H1 (cell line): Measurements from ENCODE around the gene MRPL40. TPM values are rescaled to one million over a fixed set of nuclear protein-coding genes. Genes with fewer than 3 reads are reported as not detected.

Source experiments
- CTCF ChIA-PET: fragments of 300-600 bp; sonication (Branson Sonifier 250); formaldehyde crosslinking; loops from one replicate; lab custom pipeline; 2021; ENCODE audit not compliant: partially characterized antibody; lab: Charles Lee
- POLR2A ChIA-PET: fragments of 300-600 bp; sonication (Branson Sonifier 250); formaldehyde crosslinking; loops from one replicate; lab custom pipeline; 2021; ENCODE audit warnings: inconsistent platforms; ENCODE audit not compliant: partially characterized antibody; lab: Charles Lee
- DNase-seq, 2 experiments: peaks; one replicate each; pipeline versions ENCODE4 v3.0.0 to v3.0.0-alpha.2; 2010 to 2022; ENCODE audit warnings: low spot score in 2 of 2, low read depth in 1 of 2, mixed read lengths in 1 of 2
- FAIRE-seq: peaks from 2 replicates; lab custom pipeline; 2011; peaks lifted over from hg19 to GRCh38; lab: Jason Lieb, UNC
- H2AFZ ChIP-seq: 2 replicates; pipeline ENCODE4 v1.8.1; 2012; ENCODE audit warnings: low read length, inconsistent platforms
- H2AK5ac ChIP-seq: 2 replicates; pipeline ENCODE4 v1.6.1; 2013; ENCODE audit warnings: low read depth, low read length
- H2BK120ac ChIP-seq: replicated peaks from 2 replicates; pipeline ENCODE3; 2013; ENCODE audit warnings: low read depth, low read length, inconsistent platforms
- H2BK12ac ChIP-seq: 2 replicates; pipeline ENCODE4 v1.6.1; 2013; ENCODE audit warnings: low read depth, low read length
- H2BK15ac ChIP-seq: 2 replicates; pipeline ENCODE4 v1.6.1; 2013; ENCODE audit warnings: low read length
- H2BK20ac ChIP-seq: 2 replicates; pipeline ENCODE4 v1.6.1; 2013; ENCODE audit warnings: low read length
- H2BK5ac ChIP-seq: 2 replicates; pipeline ENCODE4 v1.6.1; 2013; ENCODE audit warnings: low read depth, low read length
- H3K14ac ChIP-seq: 2 replicates; pipeline ENCODE4 v1.6.1; 2013; ENCODE audit warnings: inconsistent platforms; ENCODE audit not compliant: insufficient read length
- H3K18ac ChIP-seq: 2 replicates; pipeline ENCODE4 v1.6.1; 2013; ENCODE audit warnings: low read length; ENCODE audit errors: extremely low read depth
- H3K23ac ChIP-seq: 2 replicates; pipeline ENCODE4 v1.6.1; 2013; ENCODE audit warnings: inconsistent platforms; ENCODE audit not compliant: insufficient read length
- H3K23me2 ChIP-seq: 2 replicates; pipeline ENCODE4 v1.6.1; 2013; ENCODE audit warnings: low read depth, low read length
- H3K27ac ChIP-seq: 2 replicates; pipeline ENCODE4 v1.6.1; 2011; ENCODE audit warnings: low read depth, low read length, inconsistent platforms
- H3K27me3 ChIP-seq, 4 experiments: replicated peaks in 1 of 4; 1 replicate in 1 of 4; 2 replicates in 3 of 4; pipeline versions ENCODE4 v1.6.1 to v1.8.1; 2011 to 2013; ENCODE audit warnings: low read length in 3 of 4, mild to moderate bottlenecking in 3 of 4, inconsistent platforms in 2 of 4, mixed read lengths in 2 of 4, moderate library complexity in 1 of 4; ENCODE audit not compliant: control insufficient read depth in 3 of 4, insufficient read depth in 3 of 4; ENCODE audit errors: extremely low read depth in 1 of 4
- H3K36me3 ChIP-seq, 4 experiments: 2 replicates each; pipeline versions ENCODE4 v1.6.1 to v1.8.1; 2011 to 2013; ENCODE audit warnings: mild to moderate bottlenecking in 4 of 4, low read length in 3 of 4, moderate library complexity in 2 of 4, control low read depth in 1 of 4, inconsistent platforms in 1 of 4; ENCODE audit not compliant: insufficient read depth in 4 of 4, control insufficient read depth in 2 of 4
- H3K4ac ChIP-seq: replicated peaks from 2 replicates; pipeline ENCODE3; 2013; ENCODE audit warnings: low read length, low read depth, mixed read lengths, inconsistent platforms; ENCODE audit not compliant: insufficient read length
- H3K4me1 ChIP-seq, 4 experiments: replicated peaks in 1 of 4; 1 replicate in 1 of 4; 2 replicates in 3 of 4; pipeline versions ENCODE4 v1.6.1 to v1.8.1; 2011 to 2013; ENCODE audit warnings: low read length in 3 of 4, inconsistent platforms in 2 of 4, mixed read lengths in 1 of 4; ENCODE audit not compliant: insufficient read depth in 4 of 4, control insufficient read depth in 3 of 4
- H3K4me2 ChIP-seq, 2 experiments: 2 replicates each; pipeline versions ENCODE4 v1.6.1 to v1.8.1; 2011 to 2013; ENCODE audit warnings: low read depth in 2 of 2, low read length in 2 of 2, control low read depth in 1 of 2, inconsistent platforms in 1 of 2, mild to moderate bottlenecking in 1 of 2; ENCODE audit not compliant: insufficient read depth in 1 of 2
- H3K4me3 ChIP-seq, 4 experiments: fragments of 200-600, 300-600 bp in 1 of 4; sonication (generic), shearing (Covaris generic), sonication (Bioruptor Twin) in 1 of 4; 2 replicates each; pipeline versions ENCODE4 v1.5.1 to v1.8.1; 2011 to 2016; ENCODE audit warnings: low read length in 4 of 4, low read depth in 3 of 4, control low read depth in 2 of 4, inconsistent platforms in 2 of 4, mild to moderate bottlenecking in 2 of 4, mixed read lengths in 1 of 4, moderate library complexity in 1 of 4; ENCODE audit not compliant: insufficient read depth in 2 of 4; ENCODE audit errors: extremely low read depth in 1 of 4
- H3K56ac ChIP-seq: replicated peaks from 2 replicates; pipeline ENCODE3; 2013; ENCODE audit warnings: low read depth, mild to moderate bottlenecking, mixed read lengths, low read length, inconsistent platforms; ENCODE audit not compliant: insufficient read length
- H3K79me1 ChIP-seq: 2 replicates; pipeline ENCODE4 v1.6.1; 2013; ENCODE audit warnings: low read depth, low read length, control low read depth
- H3K79me2 ChIP-seq, 2 experiments: 2 replicates each; pipeline versions ENCODE4 v1.6.1 to v1.8.1; 2012 to 2013; ENCODE audit warnings: low read length in 2 of 2, mild to moderate bottlenecking in 2 of 2, inconsistent platforms in 1 of 2; ENCODE audit not compliant: insufficient read depth in 2 of 2, control insufficient read depth in 1 of 2
- H3K9ac ChIP-seq, 4 experiments: replicated peaks in 1 of 4; 1 replicate in 1 of 4; 2 replicates in 3 of 4; pipeline versions ENCODE4 v1.6.1 to v1.8.1; 2011 to 2013; ENCODE audit warnings: low read depth in 3 of 4, low read length in 3 of 4, control low read depth in 2 of 4, mild to moderate bottlenecking in 2 of 4, moderate library complexity in 2 of 4, inconsistent platforms in 1 of 4; ENCODE audit errors: extremely low read depth in 1 of 4
- H3K9me3 ChIP-seq, 2 experiments: 2 replicates each; pipeline versions ENCODE4 v1.6.1 to v1.8.1; 2012 to 2013; ENCODE audit warnings: mild to moderate bottlenecking in 2 of 2, moderate library complexity in 2 of 2, control low read depth in 1 of 2, inconsistent platforms in 1 of 2, low read depth in 1 of 2, low read length in 1 of 2, mixed read lengths in 1 of 2; ENCODE audit not compliant: insufficient read depth in 2 of 2
- H4K20me1 ChIP-seq, 2 experiments: replicated peaks in 1 of 2; 2 replicates each; pipeline versions ENCODE3 to v1.8.1; 2011 to 2013; ENCODE audit warnings: inconsistent platforms in 2 of 2, low read length in 2 of 2, mild to moderate bottlenecking in 1 of 2; ENCODE audit not compliant: insufficient read depth in 2 of 2, control insufficient read depth in 1 of 2
- H4K5ac ChIP-seq: 2 replicates; pipeline ENCODE4 v1.6.1; 2013; ENCODE audit warnings: low read length, low read depth, mixed read lengths, inconsistent platforms; ENCODE audit not compliant: insufficient read length
- H4K8ac ChIP-seq: 2 replicates; pipeline ENCODE4 v1.8.0; 2013; ENCODE audit warnings: mild to moderate bottlenecking, moderate library complexity, low read length, inconsistent platforms; ENCODE audit not compliant: insufficient read depth; ENCODE audit errors: extremely low read depth
- H4K91ac ChIP-seq: replicated peaks from 2 replicates; pipeline ENCODE3; 2013; ENCODE audit warnings: low read length, mixed read lengths, inconsistent platforms; ENCODE audit not compliant: insufficient read length
- CHD2 ChIP-seq: IDR thresholded peaks from 2 replicates; pipeline ENCODE4 v1.6.1; 2012; ENCODE audit warnings: low read length, improper control_type of control experiment
- GABPA ChIP-seq: IDR thresholded peaks from 2 replicates; pipeline ENCODE4 v1.6.1; 2011; ENCODE audit warnings: mild to moderate bottlenecking, low read length, moderate library complexity, borderline replicate concordance; ENCODE audit not compliant: insufficient read depth
- TCF12 ChIP-seq: IDR thresholded peaks from 2 replicates; pipeline ENCODE4 v1.6.1; 2011; ENCODE audit warnings: low read depth, mild to moderate bottlenecking, low read length
- WGBS, 2 experiments: shearing (Covaris generic) in 1 of 2; methylation state at CpG; one replicate each; pipeline versions ENCODE4 v1.1.6 to v1.1.7; 2013 to 2015; ENCODE audit warnings: low lambda C conversion rate in 2 of 2, mixed read lengths in 2 of 2, inconsistent platforms in 1 of 2, low coverage in 1 of 2, missing lambda C conversion rate in 1 of 2; ENCODE audit not compliant: insufficient replicate concordance in 2 of 2, insufficient coverage in 1 of 2, insufficient read length in 1 of 2; ENCODE audit errors: extremely low coverage in 1 of 2, missing lambda C conversion rate in 1 of 2; 5-methylcytosine and 5-hydroxymethylcytosine counted together
- polyA plus RNA-seq, 7 experiments: library from polyadenylated mRNA; depleted of rRNA in 3 of 7; stranded (reverse) in 5 of 7; unstranded in 2 of 7; fragments of >200 nt in 5 of 7; fragments of 200-250 nt in 2 of 7; gene quantifications; 1 replicate in 5 of 7; 2 replicates in 1 of 7; 4 replicates in 1 of 7; pipeline versions ENCODE4 v1.2.1 to v1.2.3, GENCODE V29; 2011 to 2013; ENCODE audit warnings: missing spikeins in 2 of 7, mixed read lengths in 2 of 7
- total RNA-seq: library from RNA; stranded (reverse); fragmentation: NEBNext Ultra II Directional; extraction: Animal tissue kit (Norgen Biotek cat#: 25700); gene quantifications from 2 replicates; pipeline ENCODE4 v1.2.1, GENCODE V29; 2021

Gene MRPL40
- total and polyA plus RNA-seq, 2 of the 8 experiments (the other 6 are each of a cell fraction or from before 2014, with no cell fraction given): 12.4 to 14.5 TPM

DNA sequence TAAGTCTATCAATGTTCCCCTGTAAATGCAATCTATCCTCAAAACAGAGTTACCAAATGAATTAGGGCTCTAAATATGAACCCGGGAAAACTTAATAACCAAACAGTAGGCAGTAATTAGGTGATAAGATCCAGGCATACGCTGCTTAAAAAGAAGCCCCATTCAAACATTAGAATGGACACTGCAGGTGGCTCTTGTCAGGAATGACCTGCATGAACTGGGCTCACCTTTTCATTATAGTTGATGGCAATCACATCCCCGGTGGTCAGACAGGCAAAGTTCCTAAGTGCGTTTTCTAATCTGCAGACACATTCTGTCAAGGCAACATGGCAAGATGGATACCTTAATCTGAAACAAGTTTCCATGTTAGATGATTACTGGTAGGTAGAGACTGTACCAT is 32.6 kb downstream of the MRPL40 start:
- Histone ChIP-seq H3K14ac (no peak overlapping the region), H3K4ac (no peak overlapping the region)
- CTCF ChIA-PET: interaction anchor here (0.9 to 4.6 kb wide), 3 partner anchors 8 to 89 kb away, joined by 3 to 34 read pairs (median 5); no protein-coding TSS in a partner anchor
- no peak for TF ChIP-seq GABPA
- TF ChIP-seq TCF12: no peak
- TF ChIP-seq CHD2: no peak

More for the DNA sequence above, 32.6 kb downstream of the MRPL40 start:
- Histone ChIP-seq H2AK5ac (no peak overlapping the region), H4K20me1 (peaks cover 0 to 10% of the 10 kb centered on the region in 2 experiments), H3K27ac (no peak overlapping the region), H2BK120ac (no peak overlapping the region), H3K23ac (no peak overlapping the region), H3K79me1 (peaks cover 2% of the 10 kb centered on the region; the same call in 1 of the 2 replicates), H3K23me2 (no peaks in the 10 kb centered on the region), H3K4me3 (no peak overlapping the region), H3K56ac (no peak overlapping the region), H3K9ac (no peak overlapping the region), H3K9me3 (no peaks in the 10 kb centered on the region), H3K4me1 (no peaks in the 10 kb centered on the region), H3K36me3 (peaks cover 14 to 57% (median 38%) of the 10 kb centered on the region in 4 experiments), H4K5ac (no peak overlapping the region), H4K91ac (no peak overlapping the region), H2AFZ (no peak overlapping the region), H2BK15ac (no peak overlapping the region), H2BK5ac (no peak overlapping the region), H3K4me2 (no peak overlapping the region), H3K18ac (no peak overlapping the region), H2BK20ac (no peak overlapping the region), H2BK12ac (no peak overlapping the region), H3K79me2 (no peaks in the 10 kb centered on the region), H3K27me3 (no peaks in the 10 kb centered on the region), H4K8ac (no peak overlapping the region)
- POLR2A ChIA-PET: interaction anchor here (0.7 to 3.4 kb wide), 3 partner anchors 14 to 322 kb away, joined by 3 to 9 read pairs (median 4); partner anchors contain the start of genes CDC45 and UFD1
- FAIRE-seq (no peak), DNase-seq (no peak)
- WGBS, 2 experiments: 84% methylated on average over 4 of the region's 4 CpGs; no CpG with 5 or more reads in 1 of the 2 experiments
